Pancreas (tissue), 10 donors: Measurements from ENCODE around the gene MMP7. TPM values are rescaled to one million over a fixed set of nuclear protein-coding genes. Genes with fewer than 3 reads are reported as not detected.

Source experiments
- ATAC-seq, 4 donors: fragments of 200-7000 bp; cut with Tn5 transposase; one replicate each; pipeline versions ENCODE4 v1.8.0 to v1.9.1; 2020; ENCODE audit warnings: mild to moderate bottlenecking in 4 of 4, moderate library complexity in 4 of 4
- DNase-seq, 6 donors: peaks; one replicate each; pipeline ENCODE4 v3.0.0-alpha.2; 2020
- FAIRE-seq: peaks from 2 replicates; lab custom pipeline; 2012; peaks lifted over from hg19 to GRCh38; lab: Jason Lieb, UNC
- H3K27ac ChIP-seq, 4 donors: fragments of 200-600 bp; sonication (generic); 1 replicate in 3 of 4; 2 replicates in 1 of 4; pipeline versions ENCODE4 v1.5.0 to v1.8.0; 2020
- H3K27me3 ChIP-seq, 4 donors: fragments of 200-600 bp; one replicate each; pipeline ENCODE4 v1.8.0; 2021
- H3K36me3 ChIP-seq, 3 donors: fragments of 200-600 bp; sonication (generic) in 1 of 3; one replicate each; pipeline versions ENCODE4 v1.5.0 to v1.8.0; 2020 to 2021
- H3K4me1 ChIP-seq, 3 donors: fragments of 200-600 bp; one replicate each; pipeline ENCODE4 v1.8.0; 2021
- H3K4me3 ChIP-seq, 4 donors: fragments of 200-600 bp; sonication (generic) in 2 of 4; one replicate each; pipeline versions ENCODE4 v1.5.0 to v1.8.0; 2020 to 2021
- H3K9me3 ChIP-seq, 4 donors: fragments of 200-600 bp; one replicate each; pipeline ENCODE4 v1.8.0; 2021
- whole genome bisulfite sequencing, 2 donors: extraction: QIAGEN DNeasy Blood & Tissue Kit; methylation state at CpG; one replicate each; pipeline ENCODE4 v1.1.7; 2013; 5-methylcytosine and 5-hydroxymethylcytosine counted together
- intact Hi-C, 3 donors: fragments of 100-400 bp; cut with DNase I; formaldehyde crosslinking; loops; one replicate each; pipeline versions ENCODE4 v1.11.1 to v1.14.2; 2022
- polyA plus RNA-seq, 2 donors: library from polyadenylated mRNA; stranded (reverse); fragments of 200-250 nt; gene quantifications; one replicate each; pipeline ENCODE4 v1.2.3, GENCODE V29; 2013
- total RNA-seq, 6 donors: library from RNA; stranded (reverse); fragmentation: NEBNext Ultra II Directional in 4 of 6; extraction: Animal tissue kit (Norgen Biotek cat#: 25700) in 4 of 6; gene quantifications; one replicate each; pipeline versions ENCODE4 v1.2.1 to v1.2.4, GENCODE V29; 2021 to 2023
- TF ChIP-seq, protein P1 (sequence below), 4 donors: fragments of 200-600 bp; sonication (generic) in 3 of 4; IDR thresholded peaks; one replicate each; pipeline versions ENCODE4 v1.5.0 to v1.8.0; 2021; ENCODE audit warnings: antibody characterized with exemption in 4 of 4
- donor health status: healthy with polysubstance abuse.
- donor health status: DM: no; HTN: no; CAD: no; lungs with moderate emphysema.
- donor health status: DM: no; HTN: no; CAD: no.
- donor health status: control.
- donor health status: control.
- donor health status: Bipolar disorder and iron deficiency.
- donor health status: DM: yes; HTN: yes; CAD: no.
- donor health status: DM: no; HTN: no; CAD: no.
- donor health status: DM: no; HTN: no; CAD: no.
- donor health status: DM: yes; HTN: yes; CAD: no.

Gene MMP7
- total and polyA plus RNA-seq, 8 donors = 13.5 to 751 (median 36.0) TPM

DNA sequence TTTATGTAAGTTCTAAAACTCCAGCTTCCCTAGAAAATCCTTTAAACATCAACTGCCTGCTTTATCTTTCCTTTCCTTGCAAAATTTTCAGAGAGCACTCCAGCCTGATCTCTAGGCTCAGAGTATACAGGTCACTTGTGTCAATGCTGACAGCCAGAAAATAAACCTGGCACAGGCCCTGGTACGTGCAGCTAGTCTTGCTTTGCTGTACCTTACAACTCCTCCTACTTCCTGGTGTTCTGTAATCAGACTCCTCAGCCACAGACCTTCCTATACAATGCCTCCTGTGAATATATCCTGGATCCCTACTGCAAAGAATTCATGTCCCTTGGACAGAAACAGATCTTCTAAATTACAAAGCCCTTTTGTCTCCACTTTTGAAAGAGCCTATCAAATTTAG, 53.7 kb downstream of the MMP7 start:
- peak; percentile 98 to 99 (median 99) for ATAC-seq
- Histone ChIP-seq H3K4me1 (peaks cover 6 to 11% (median 7%) of the 10 kb centered on the region in 3 donors), H3K9me3 (no peaks in the 10 kb centered on the region), H3K27me3 (no peaks in the 10 kb centered on the region), H3K36me3 (no peaks in the 10 kb centered on the region), H3K27ac (peak overlapping the region in 2 of 4 donors; percentile 56 to 58), H3K4me3 (no peak overlapping the region)
- TF ChIP-seq, protein P1, sequence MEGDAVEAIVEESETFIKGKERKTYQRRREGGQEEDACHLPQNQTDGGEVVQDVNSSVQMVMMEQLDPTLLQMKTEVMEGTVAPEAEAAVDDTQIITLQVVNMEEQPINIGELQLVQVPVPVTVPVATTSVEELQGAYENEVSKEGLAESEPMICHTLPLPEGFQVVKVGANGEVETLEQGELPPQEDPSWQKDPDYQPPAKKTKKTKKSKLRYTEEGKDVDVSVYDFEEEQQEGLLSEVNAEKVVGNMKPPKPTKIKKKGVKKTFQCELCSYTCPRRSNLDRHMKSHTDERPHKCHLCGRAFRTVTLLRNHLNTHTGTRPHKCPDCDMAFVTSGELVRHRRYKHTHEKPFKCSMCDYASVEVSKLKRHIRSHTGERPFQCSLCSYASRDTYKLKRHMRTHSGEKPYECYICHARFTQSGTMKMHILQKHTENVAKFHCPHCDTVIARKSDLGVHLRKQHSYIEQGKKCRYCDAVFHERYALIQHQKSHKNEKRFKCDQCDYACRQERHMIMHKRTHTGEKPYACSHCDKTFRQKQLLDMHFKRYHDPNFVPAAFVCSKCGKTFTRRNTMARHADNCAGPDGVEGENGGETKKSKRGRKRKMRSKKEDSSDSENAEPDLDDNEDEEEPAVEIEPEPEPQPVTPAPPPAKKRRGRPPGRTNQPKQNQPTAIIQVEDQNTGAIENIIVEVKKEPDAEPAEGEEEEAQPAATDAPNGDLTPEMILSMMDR (IDR thresholded peaks at IDR 0.05) = no peak
- WGBS, 2 donors = 3 to 6% methylated on average over 1 of the region's 1 CpG
- no peak for FAIRE-seq
- intact Hi-C loops = no loop called here
- peak in 5 of 6 donors; percentile 62 to 80 (median 66) for DNase-seq

DNA sequence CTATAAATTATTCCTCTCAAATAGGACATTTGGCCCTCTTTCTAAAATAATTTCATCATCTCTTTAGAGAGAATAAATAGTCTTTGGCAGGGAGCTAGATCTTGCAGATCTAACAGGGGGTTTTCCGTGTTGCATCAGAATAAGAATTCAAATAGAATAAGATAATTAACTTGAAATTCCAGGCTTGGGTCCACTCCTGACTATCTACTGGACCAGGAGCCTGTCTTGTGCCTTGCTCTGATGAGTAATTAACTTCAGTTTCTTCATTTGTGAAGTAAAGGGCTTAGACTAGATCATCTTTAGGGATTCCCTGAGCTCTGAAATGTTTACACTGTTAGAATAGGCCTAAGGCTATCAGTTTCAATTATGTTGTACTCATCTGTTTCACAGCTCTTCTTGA, 54.5 kb downstream of the MMP7 start:
- FAIRE-seq (no peak), ATAC-seq (peak in 2 of 4 donors; percentile 20 to 33), DNase-seq (no peak)
- TF ChIP-seq, protein P1 (IDR thresholded peaks at IDR 0.05) = no peak
- Histone ChIP-seq H3K4me3 (no peak overlapping the region), H3K27me3 (no peaks in the 10 kb centered on the region), H3K4me1 (peaks cover 6 to 11% (median 7%) of the 10 kb centered on the region in 3 donors), H3K27ac (peak overlapping the region in 2 of 4 donors; percentile 56 to 58), H3K9me3 (no peaks in the 10 kb centered on the region), H3K36me3 (no peaks in the 10 kb centered on the region)
- WGBS, 2 donors = 64% methylated on average over 1 of the region's 1 CpG
- intact Hi-C loops = no loop called here

DNA sequence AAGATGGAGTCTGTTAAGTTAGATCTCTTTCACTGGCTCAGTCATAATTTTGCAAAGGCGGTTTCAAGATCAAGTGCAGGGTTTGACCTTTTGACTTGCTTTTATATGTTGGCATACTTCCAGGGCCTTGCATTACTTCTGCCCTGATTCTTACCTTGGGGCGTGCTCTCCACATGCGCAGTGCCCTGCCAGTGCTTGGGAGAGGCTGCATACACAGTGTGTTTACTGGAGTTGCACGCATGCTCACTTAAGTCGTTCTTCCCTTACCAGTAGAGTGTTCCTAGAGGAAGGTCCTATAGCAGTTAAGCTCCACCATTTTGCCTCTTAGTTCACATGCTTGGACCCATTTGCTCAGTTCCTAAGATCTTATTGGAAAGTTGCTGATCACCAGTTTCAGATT, 57.0 kb downstream of the MMP7 start:
- H3K9me3 ChIP-seq = no peaks in the 10 kb centered on the region
- TF ChIP-seq, protein P1 (IDR thresholded peaks at IDR 0.05) = no peak
- peaks cover 6 to 16% (median 16%) of the 10 kb centered on the region in 3 donors for H3K4me1 ChIP-seq
- FAIRE-seq (no peak), DNase-seq (no peak), ATAC-seq (peak in 1 of 4 donors; percentile 37)
- WGBS, 2 donors = 91 to 94% methylated on average over 5 of the region's 5 CpGs
- intact Hi-C loops = no loop called here
- H3K27ac ChIP-seq = no peak overlapping the region
- no peaks in the 10 kb centered on the region for H3K36me3 ChIP-seq
- no peaks in the 10 kb centered on the region for H3K27me3 ChIP-seq
- H3K4me3 ChIP-seq = no peak overlapping the region

DNA sequence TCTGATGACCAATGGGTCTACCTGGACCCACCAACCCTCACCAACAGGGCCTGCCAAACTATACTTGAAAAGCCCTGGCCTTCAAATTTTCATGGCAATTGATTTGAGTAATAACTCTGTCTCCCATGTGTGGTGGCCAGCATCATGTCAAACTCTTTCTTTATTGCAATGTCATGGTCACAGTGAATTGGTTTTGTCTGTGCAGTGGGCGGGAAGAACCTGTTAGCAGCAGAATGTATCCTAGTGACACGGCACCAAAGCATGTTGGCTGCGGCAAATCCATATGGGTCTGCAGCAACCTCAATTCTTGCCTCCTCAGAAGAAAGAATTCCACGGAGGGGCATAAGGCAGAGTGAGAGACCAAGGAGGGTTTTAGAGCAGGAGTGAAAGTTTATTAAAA, 58.4 kb downstream of the MMP7 start:
- intact Hi-C loops = no loop called here
- Histone ChIP-seq H3K9me3 (no peaks in the 10 kb centered on the region), H3K27me3 (no peaks in the 10 kb centered on the region), H3K4me1 (peaks cover 19 to 29% (median 27%) of the 10 kb centered on the region in 3 donors), H3K27ac (no peak overlapping the region), H3K4me3 (no peak overlapping the region), H3K36me3 (no peaks in the 10 kb centered on the region)
- WGBS, 2 donors = 98 to 99% methylated on average over 4 of the region's 4 CpGs
- DNase-seq (no peak), FAIRE-seq (no peak), ATAC-seq (no peak)
- TF ChIP-seq, protein P1 (IDR thresholded peaks at IDR 0.05) = no peak

DNA sequence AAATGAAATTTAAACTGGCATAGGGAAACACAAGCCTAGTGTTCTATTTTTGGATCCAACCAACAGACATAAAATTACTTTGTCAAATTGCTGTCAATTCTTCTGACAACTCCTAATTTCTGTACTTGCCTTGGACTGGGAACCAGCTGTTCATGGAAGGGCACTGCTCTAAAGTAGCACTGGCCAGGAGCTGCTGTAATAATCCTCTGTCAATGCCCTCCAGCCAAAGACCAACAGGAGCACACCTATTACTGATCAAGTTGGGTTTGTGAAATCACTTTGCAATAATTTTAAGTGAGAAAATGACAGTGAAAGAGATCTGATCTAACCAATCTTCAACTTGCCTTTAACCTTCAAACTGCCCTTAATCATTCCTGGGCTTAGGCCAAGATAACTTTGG, 59.1 kb downstream of the MMP7 start:
- Histone ChIP-seq H3K27ac (no peak overlapping the region), H3K36me3 (no peaks in the 10 kb centered on the region), H3K9me3 (no peaks in the 10 kb centered on the region), H3K4me3 (no peak overlapping the region), H3K27me3 (no peaks in the 10 kb centered on the region), H3K4me1 (peaks cover 16 to 33% (median 27%) of the 10 kb centered on the region in 3 donors)
- intact Hi-C loops = no loop called here
- FAIRE-seq = no peak
- DNase-seq = no peak
- ATAC-seq = no peak
- TF ChIP-seq, protein P1 (IDR thresholded peaks at IDR 0.05) = no peak

Other genes starting within 250 kb of the MMP7 start
- 10 to 100 TPM in 2 of 6 donors, 1 to 10 TPM in 4; 4.8 to 47.3 (median 8.5) TPM for gene BIRC3, start 213.3 kb downstream of the MMP7 start, total RNA-seq
- 1 to 10 TPM; 5.4 to 8.9 TPM for gene BIRC3, start 213.3 kb downstream of the MMP7 start, polyA plus RNA-seq
- gene BIRC2, start 183.5 kb downstream of the MMP7 start, total RNA-seq = 10 to 100 TPM; 20.2 to 39.1 (median 24.7) TPM
- gene BIRC2, start 183.5 kb downstream of the MMP7 start, polyA plus RNA-seq = 10 to 100 TPM; 20.3 to 23.0 TPM
- 100 to 1,000 TPM in 2 of 6 donors, 10 to 100 TPM in 4; 41.9 to 122 (median 63.0) TPM for gene TMEM123, start 78.0 kb downstream of the MMP7 start, total RNA-seq
- 10 to 100 TPM; 18.7 to 39.0 TPM for gene TMEM123, start 78.0 kb downstream of the MMP7 start, polyA plus RNA-seq
- not detected for gene MMP20, start 94.6 kb upstream of the MMP7 start, total RNA-seq
- not detected for gene MMP20, start 94.6 kb upstream of the MMP7 start, polyA plus RNA-seq
- gene MMP27, start 175.0 kb upstream of the MMP7 start, total RNA-seq = under 1 TPM in 1 of 6 donors, not detected in 5; 0.09 TPM
- not detected for gene MMP27, start 175.0 kb upstream of the MMP7 start, polyA plus RNA-seq
- under 1 TPM in 1 of 6 donors, not detected in 5; 0.15 TPM for gene MMP8, start 194.2 kb upstream of the MMP7 start, total RNA-seq
- gene MMP8, start 194.2 kb upstream of the MMP7 start, polyA plus RNA-seq = under 1 TPM; 0.05 to 0.08 TPM
- 1 to 10 TPM in 1 of 6 donors, under 1 TPM in 5; 0.09 to 2.9 (median 0.24) TPM for gene MMP10, start 249.9 kb upstream of the MMP7 start, total RNA-seq
- under 1 TPM in 1 of 2 donors, not detected in 1; 0.40 TPM for gene MMP10, start 249.9 kb upstream of the MMP7 start, polyA plus RNA-seq